ENCODE results near the gene TRUB1. TPM values are rescaled to one million over a fixed set of nuclear protein-coding genes. Genes with fewer than 3 reads are reported as not detected.
A peak's percentile ranks its signal among the peaks of the same experiment; 100 is the strongest.

Gene TRUB1
- total RNA-seq, 1 experiment from 2014 or later = 30.0 TPM

DNA sequence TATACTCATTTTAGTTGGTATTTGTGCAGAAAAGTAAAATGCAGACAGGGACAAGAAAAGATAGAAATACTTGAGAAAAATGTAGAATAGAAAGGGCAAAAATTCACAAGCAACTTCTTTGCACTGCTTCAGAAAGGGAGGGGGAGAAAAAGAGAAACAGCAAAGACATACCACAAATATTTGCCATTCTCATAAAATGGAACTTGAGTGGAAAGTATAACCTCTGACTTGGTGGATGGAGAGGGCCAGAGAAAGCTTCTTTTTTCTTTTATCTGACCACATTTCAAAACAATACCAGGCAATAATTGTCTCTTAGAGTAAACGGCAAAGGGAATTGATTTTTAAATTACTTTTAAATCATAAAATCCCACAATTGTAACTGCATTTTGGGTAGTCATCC lies 35.8 kb upstream of the TRUB1 start:
- no TSS peak for BruUV-seq (replicated peaks)
- ChIA-PET CTCF (no interaction called here), POLR2A (ENCODE audit: low non-redundant PET) (no interaction called here)
- Histone ChIP-seq H3K4me1 (ENCODE audit: insufficient read depth, low read length, poor library complexity, severe bottlenecking) (no peaks in the 10 kb centered on the region), H3K36me3 (ENCODE audit: insufficient read depth, low read length, poor library complexity, severe bottlenecking) (no peaks in the 10 kb centered on the region), H3K9me3 (ENCODE audit: low read depth, low read length, poor library complexity, severe bottlenecking) (no peaks in the 10 kb centered on the region), H3K27me3 (replicated peaks; ENCODE audit: insufficient read depth, low read depth, low read length, poor library complexity) (no peaks in the 10 kb centered on the region), H3K27ac (ENCODE audit: low read depth, low read length, poor library complexity, severe bottlenecking) (no peak overlapping the region), H3K4me3 (ENCODE audit: low read depth, low read length, poor library complexity, severe bottlenecking) (no peak overlapping the region)
- intact Hi-C loops (cut with micrococcal nuclease; ENCODE audit: unreplicated experiment) = no loop called here
- DNase-seq (ENCODE audit: low spot score) = no peak
- no peak for TF ChIP-seq EZH2 (IDR thresholded peaks at IDR 0.05; ENCODE audit: borderline replicate concordance, low read depth, low read length, poor library complexity, severe bottlenecking)
- TF ChIP-seq, protein P1, sequence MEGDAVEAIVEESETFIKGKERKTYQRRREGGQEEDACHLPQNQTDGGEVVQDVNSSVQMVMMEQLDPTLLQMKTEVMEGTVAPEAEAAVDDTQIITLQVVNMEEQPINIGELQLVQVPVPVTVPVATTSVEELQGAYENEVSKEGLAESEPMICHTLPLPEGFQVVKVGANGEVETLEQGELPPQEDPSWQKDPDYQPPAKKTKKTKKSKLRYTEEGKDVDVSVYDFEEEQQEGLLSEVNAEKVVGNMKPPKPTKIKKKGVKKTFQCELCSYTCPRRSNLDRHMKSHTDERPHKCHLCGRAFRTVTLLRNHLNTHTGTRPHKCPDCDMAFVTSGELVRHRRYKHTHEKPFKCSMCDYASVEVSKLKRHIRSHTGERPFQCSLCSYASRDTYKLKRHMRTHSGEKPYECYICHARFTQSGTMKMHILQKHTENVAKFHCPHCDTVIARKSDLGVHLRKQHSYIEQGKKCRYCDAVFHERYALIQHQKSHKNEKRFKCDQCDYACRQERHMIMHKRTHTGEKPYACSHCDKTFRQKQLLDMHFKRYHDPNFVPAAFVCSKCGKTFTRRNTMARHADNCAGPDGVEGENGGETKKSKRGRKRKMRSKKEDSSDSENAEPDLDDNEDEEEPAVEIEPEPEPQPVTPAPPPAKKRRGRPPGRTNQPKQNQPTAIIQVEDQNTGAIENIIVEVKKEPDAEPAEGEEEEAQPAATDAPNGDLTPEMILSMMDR (conservative IDR thresholded peaks at IDR 0.05; ENCODE audit: low read depth, low read length) = no peak

DNA sequence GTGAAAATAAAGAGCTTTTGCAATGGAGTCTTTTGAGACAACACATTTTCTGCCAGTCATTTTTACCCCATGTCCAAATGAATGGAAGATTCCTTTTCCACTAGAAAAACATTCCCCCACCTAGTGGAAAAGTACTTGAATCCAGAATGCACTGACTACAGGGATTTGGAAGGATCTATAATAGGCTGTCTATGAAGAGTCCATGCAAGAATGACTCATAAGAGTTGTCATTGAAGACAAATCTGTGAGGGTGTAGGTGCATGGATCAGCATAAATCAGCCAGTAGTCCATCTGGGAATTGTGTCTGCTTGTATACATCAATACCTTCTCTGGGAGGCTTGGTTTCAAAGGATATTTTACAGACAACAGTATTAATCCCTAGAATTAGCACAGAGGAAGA lies 32.5 kb upstream of the TRUB1 start:
- no TSS peak for BruUV-seq (replicated peaks)
- TF ChIP-seq, protein P1 (conservative IDR thresholded peaks at IDR 0.05; ENCODE audit: low read depth, low read length) = no peak
- TF ChIP-seq EZH2 (IDR thresholded peaks at IDR 0.05; ENCODE audit: borderline replicate concordance, low read depth, low read length, poor library complexity, severe bottlenecking) = no peak

GRCh38 chr10:114906981-114907380 lies 31.0 kb upstream of the TRUB1 start:
- CTCF ChIA-PET = no interaction called here
- H3K9me3 ChIP-seq (ENCODE audit: low read depth, low read length, poor library complexity, severe bottlenecking) = no peaks in the 10 kb centered on the region
- TF ChIP-seq, protein P1 (conservative IDR thresholded peaks at IDR 0.05; ENCODE audit: low read depth, low read length) = no peak
- no peak for TF ChIP-seq EZH2 (IDR thresholded peaks at IDR 0.05; ENCODE audit: borderline replicate concordance, low read depth, low read length, poor library complexity, severe bottlenecking)
- H3K4me3 ChIP-seq (ENCODE audit: low read depth, low read length, poor library complexity, severe bottlenecking) = no peak overlapping the region
- H3K27me3 ChIP-seq (replicated peaks; ENCODE audit: insufficient read depth, low read depth, low read length, poor library complexity) = no peaks in the 10 kb centered on the region
- H3K4me1 ChIP-seq (ENCODE audit: insufficient read depth, low read length, poor library complexity, severe bottlenecking) = no peaks in the 10 kb centered on the region
- POLR2A ChIA-PET (ENCODE audit: low non-redundant PET) = no interaction called here
- intact Hi-C loops (cut with micrococcal nuclease; ENCODE audit: unreplicated experiment) = no loop called here
- DNase-seq (ENCODE audit: low spot score) = no peak
- BruUV-seq (replicated peaks) = no TSS peak
- no peak overlapping the region for H3K27ac ChIP-seq (ENCODE audit: low read depth, low read length, poor library complexity, severe bottlenecking)
- H3K36me3 ChIP-seq (ENCODE audit: insufficient read depth, low read length, poor library complexity, severe bottlenecking) = no peaks in the 10 kb centered on the region

More for the DNA sequence above, 32.5 kb upstream of the TRUB1 start:
- no peaks in the 10 kb centered on the region for H3K27me3 ChIP-seq (replicated peaks; ENCODE audit: insufficient read depth, low read depth, low read length, poor library complexity)
- intact Hi-C loops (cut with micrococcal nuclease; ENCODE audit: unreplicated experiment) = no loop called here
- H3K4me3 ChIP-seq (ENCODE audit: low read depth, low read length, poor library complexity, severe bottlenecking) = no peak overlapping the region
- H3K4me1 ChIP-seq (ENCODE audit: insufficient read depth, low read length, poor library complexity, severe bottlenecking) = no peaks in the 10 kb centered on the region
- POLR2A ChIA-PET (ENCODE audit: low non-redundant PET) = no interaction called here
- CTCF ChIA-PET = no interaction called here
- H3K36me3 ChIP-seq (ENCODE audit: insufficient read depth, low read length, poor library complexity, severe bottlenecking) = no peaks in the 10 kb centered on the region
- H3K9me3 ChIP-seq (ENCODE audit: low read depth, low read length, poor library complexity, severe bottlenecking) = no peaks in the 10 kb centered on the region
- H3K27ac ChIP-seq (ENCODE audit: low read depth, low read length, poor library complexity, severe bottlenecking) = no peak overlapping the region
- peak; percentile 51 for DNase-seq (ENCODE audit: low spot score)

All from A673 (cell line).